ENCODE data around the gene CACNG4. TPM values are rescaled to one million over a fixed set of nuclear protein-coding genes. Genes with fewer than 3 reads are reported as not detected.

The CACNG4 gene
- polyA plus RNA-seq, 1 experiment: 0.06 TPM

GRCh38 chr17:67067571-67068482 lies 103.3 kb downstream of the CACNG4 start:
- CTCF ChIA-PET: interaction anchor here (1.9 kb wide), 1 partner anchor 13 kb away, joined by 6 read pairs; no protein-coding TSS in a partner anchor
- TF ChIP-seq, protein P1, sequence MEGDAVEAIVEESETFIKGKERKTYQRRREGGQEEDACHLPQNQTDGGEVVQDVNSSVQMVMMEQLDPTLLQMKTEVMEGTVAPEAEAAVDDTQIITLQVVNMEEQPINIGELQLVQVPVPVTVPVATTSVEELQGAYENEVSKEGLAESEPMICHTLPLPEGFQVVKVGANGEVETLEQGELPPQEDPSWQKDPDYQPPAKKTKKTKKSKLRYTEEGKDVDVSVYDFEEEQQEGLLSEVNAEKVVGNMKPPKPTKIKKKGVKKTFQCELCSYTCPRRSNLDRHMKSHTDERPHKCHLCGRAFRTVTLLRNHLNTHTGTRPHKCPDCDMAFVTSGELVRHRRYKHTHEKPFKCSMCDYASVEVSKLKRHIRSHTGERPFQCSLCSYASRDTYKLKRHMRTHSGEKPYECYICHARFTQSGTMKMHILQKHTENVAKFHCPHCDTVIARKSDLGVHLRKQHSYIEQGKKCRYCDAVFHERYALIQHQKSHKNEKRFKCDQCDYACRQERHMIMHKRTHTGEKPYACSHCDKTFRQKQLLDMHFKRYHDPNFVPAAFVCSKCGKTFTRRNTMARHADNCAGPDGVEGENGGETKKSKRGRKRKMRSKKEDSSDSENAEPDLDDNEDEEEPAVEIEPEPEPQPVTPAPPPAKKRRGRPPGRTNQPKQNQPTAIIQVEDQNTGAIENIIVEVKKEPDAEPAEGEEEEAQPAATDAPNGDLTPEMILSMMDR (IDR thresholded peaks at IDR 0.05; ENCODE audit: insufficient read depth, low read depth, low read length): no peak
- Histone ChIP-seq H3K27me3 (ENCODE audit: control insufficient read depth, insufficient read depth, low read length) (no peaks in the 10 kb centered on the region), H3K36me3 (ENCODE audit: control insufficient read depth, insufficient read depth, low read length) (no peaks in the 10 kb centered on the region), H3K4me3 (ENCODE audit: low read depth, low read length) (no peak overlapping the region)
- DNase-seq (ENCODE audit: low read depth): no peak
- POLR2A ChIA-PET: interaction anchor here (1.0 kb wide), 1 partner anchor 11 kb away, joined by 3 read pairs; no protein-coding TSS in a partner anchor

DNA sequence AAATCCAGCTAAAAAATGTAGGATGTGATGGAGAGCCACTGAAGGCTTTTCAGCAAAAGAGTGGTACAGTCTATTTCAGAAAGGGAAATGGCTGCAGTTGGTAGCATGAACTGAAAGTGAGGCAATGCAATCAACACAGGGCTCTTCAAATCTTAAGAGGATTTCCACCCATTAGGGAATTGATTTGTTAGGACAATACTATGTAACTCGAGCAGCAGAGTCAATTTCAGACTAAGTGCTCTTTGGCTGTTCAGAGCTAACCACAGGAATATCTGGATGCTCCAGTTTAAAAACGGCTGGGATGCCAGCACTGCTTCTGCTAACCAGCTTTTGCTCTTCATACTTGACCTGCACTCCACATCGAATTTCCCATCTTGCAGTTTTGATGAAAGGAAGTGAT lies 104.5 kb downstream of the CACNG4 start:
- Histone ChIP-seq H3K27me3 (ENCODE audit: control insufficient read depth, insufficient read depth, low read length) (no peaks in the 10 kb centered on the region), H3K4me3 (ENCODE audit: low read depth, low read length) (no peak overlapping the region), H3K36me3 (ENCODE audit: control insufficient read depth, insufficient read depth, low read length) (no peaks in the 10 kb centered on the region)
- POLR2A ChIA-PET: interaction anchor here (0.5 to 1.0 kb wide), 2 partner anchors 10 to 600 kb away, joined by 3 read pairs; no protein-coding TSS in a partner anchor
- TF ChIP-seq, protein P1 (IDR thresholded peaks at IDR 0.05; ENCODE audit: insufficient read depth, low read depth, low read length): no peak
- CTCF ChIA-PET: interaction anchor here (0.6 to 1.9 kb wide), 3 partner anchors 9 to 226 kb away, joined by 3 to 6 read pairs (median 5); no protein-coding TSS in a partner anchor
- DNase-seq (ENCODE audit: low read depth): no peak

- ChIA-PET CTCF (interaction anchor here (0.6 to 1.9 kb wide), 3 partner anchors 8 to 225 kb away, joined by 3 to 6 read pairs (median 5); no protein-coding TSS in a partner anchor), POLR2A (interaction anchor here (0.5 kb wide), 1 partner anchor 601 kb away, joined by 3 read pairs; no protein-coding TSS in a partner anchor)
- no peak for DNase-seq (ENCODE audit: low read depth)
- Histone ChIP-seq H3K4me3 (ENCODE audit: low read depth, low read length) (no peak overlapping the region), H3K36me3 (ENCODE audit: control insufficient read depth, insufficient read depth, low read length) (no peaks in the 10 kb centered on the region), H3K27me3 (ENCODE audit: control insufficient read depth, insufficient read depth, low read length) (no peaks in the 10 kb centered on the region)
- TF ChIP-seq, protein P1 (IDR thresholded peaks at IDR 0.05; ENCODE audit: insufficient read depth, low read depth, low read length): no peak
Observed at GRCh38 chr17:67069603-67070136, 105.2 kb downstream of the CACNG4 start.

- CTCF ChIA-PET: no interaction called here
- 0 out of 2 replicates have a peak, but pooled peaks cover 2% of the 10 kb centered on the region for H3K36me3 ChIP-seq (ENCODE audit: control insufficient read depth, insufficient read depth, low read length)
- DNase-seq (ENCODE audit: low read depth): no peak
- TF ChIP-seq, protein P1 (IDR thresholded peaks at IDR 0.05; ENCODE audit: insufficient read depth, low read depth, low read length): no peak
- H3K4me3 ChIP-seq (ENCODE audit: low read depth, low read length): no peak overlapping the region
- H3K27me3 ChIP-seq (ENCODE audit: control insufficient read depth, insufficient read depth, low read length): no peaks in the 10 kb centered on the region
- POLR2A ChIA-PET: no interaction called here
Observed at GRCh38 chr17:67071595-67071994, 107.1 kb downstream of the CACNG4 start.

- H3K27me3 ChIP-seq (ENCODE audit: control insufficient read depth, insufficient read depth, low read length): no peaks in the 10 kb centered on the region
- 0 out of 2 replicates have a peak, but pooled peaks cover 2% of the 10 kb centered on the region for H3K36me3 ChIP-seq (ENCODE audit: control insufficient read depth, insufficient read depth, low read length)
- DNase-seq (ENCODE audit: low read depth): no peak
- ChIA-PET CTCF (no interaction called here), POLR2A (no interaction called here)
- no peak overlapping the region for H3K4me3 ChIP-seq (ENCODE audit: low read depth, low read length)
- TF ChIP-seq, protein P1 (IDR thresholded peaks at IDR 0.05; ENCODE audit: insufficient read depth, low read depth, low read length): no peak
Observed at GRCh38 chr17:67072885-67073284, 108.4 kb downstream of the CACNG4 start.
